ENCODE results near the gene RHBDD1. TPM values are rescaled to one million over a fixed set of nuclear protein-coding genes. Genes with fewer than 3 reads are reported as not detected.

Gene RHBDD1
- total RNA-seq, 1 donor from 2014 or later: 30.0 TPM

GRCh38 chr2:226902041-226902966 lies 66.5 kb downstream of the RHBDD1 start:
- peaks cover 44% of the 10 kb centered on the region for H3K4me1 Mint-ChIP-seq (ENCODE audit: low read depth)
- H3K36me3 Mint-ChIP-seq (ENCODE audit: low read depth): peaks cover 3% of the 10 kb centered on the region
- no peak overlapping the region for H3K4me3 Mint-ChIP-seq (ENCODE audit: unreplicated experiment)
- H3K27ac Mint-ChIP-seq (ENCODE audit: unreplicated experiment): peak overlapping the region; percentile 24
- no peak for DNase-seq (ENCODE audit: low spot score)
- no peaks in the 10 kb centered on the region for H3K9me3 Mint-ChIP-seq (ENCODE audit: low read depth)
- H3K27me3 Mint-ChIP-seq (ENCODE audit: low read depth): no peaks in the 10 kb centered on the region
- TF ChIP-seq CTCF (IDR thresholded peaks at IDR 0.05): no peak

GRCh38 chr2:226903179-226903578 lies 67.3 kb downstream of the RHBDD1 start:
- peak overlapping the region; percentile 93 for H3K27ac Mint-ChIP-seq (ENCODE audit: unreplicated experiment)
- no peak overlapping the region for H3K4me3 Mint-ChIP-seq (ENCODE audit: unreplicated experiment)
- no peak for DNase-seq (ENCODE audit: low spot score)
- H3K4me1 Mint-ChIP-seq (ENCODE audit: low read depth): peaks cover 47% of the 10 kb centered on the region
- H3K9me3 Mint-ChIP-seq (ENCODE audit: low read depth): no peaks in the 10 kb centered on the region
- no peaks in the 10 kb centered on the region for H3K27me3 Mint-ChIP-seq (ENCODE audit: low read depth)
- H3K36me3 Mint-ChIP-seq (ENCODE audit: low read depth): peaks cover 1% of the 10 kb centered on the region
- no peak for TF ChIP-seq CTCF (IDR thresholded peaks at IDR 0.05)

GRCh38 chr2:226904592-226904991 lies 68.7 kb downstream of the RHBDD1 start:
- H3K4me3 Mint-ChIP-seq (ENCODE audit: unreplicated experiment): no peak overlapping the region
- peaks cover 1% of the 10 kb centered on the region for H3K36me3 Mint-ChIP-seq (ENCODE audit: low read depth)
- H3K9me3 Mint-ChIP-seq (ENCODE audit: low read depth): no peaks in the 10 kb centered on the region
- no peaks in the 10 kb centered on the region for H3K27me3 Mint-ChIP-seq (ENCODE audit: low read depth)
- DNase-seq (ENCODE audit: low spot score): no peak
- TF ChIP-seq CTCF (IDR thresholded peaks at IDR 0.05): no peak
- peaks cover 61% of the 10 kb centered on the region for H3K4me1 Mint-ChIP-seq (ENCODE audit: low read depth)
- H3K27ac Mint-ChIP-seq (ENCODE audit: unreplicated experiment): peak overlapping the region; percentile 46

GRCh38 chr2:226905718-226906117 lies 69.9 kb downstream of the RHBDD1 start:
- no peak overlapping the region for H3K4me3 Mint-ChIP-seq (ENCODE audit: unreplicated experiment)
- no peak overlapping the region for H3K27ac Mint-ChIP-seq (ENCODE audit: unreplicated experiment)
- peaks cover 63% of the 10 kb centered on the region for H3K4me1 Mint-ChIP-seq (ENCODE audit: low read depth)
- H3K36me3 Mint-ChIP-seq (ENCODE audit: low read depth): peaks cover 1% of the 10 kb centered on the region
- no peak for DNase-seq (ENCODE audit: low spot score)
- H3K9me3 Mint-ChIP-seq (ENCODE audit: low read depth): no peaks in the 10 kb centered on the region
- no peak for TF ChIP-seq CTCF (IDR thresholded peaks at IDR 0.05)
- H3K27me3 Mint-ChIP-seq (ENCODE audit: low read depth): no peaks in the 10 kb centered on the region

- Mint-ChIP-seq H3K4me1 (ENCODE audit: low read depth) (peaks cover 63% of the 10 kb centered on the region), H3K4me3 (ENCODE audit: unreplicated experiment) (no peak overlapping the region), H3K27me3 (ENCODE audit: low read depth) (no peaks in the 10 kb centered on the region), H3K27ac (ENCODE audit: unreplicated experiment) (no peak overlapping the region), H3K9me3 (ENCODE audit: low read depth) (no peaks in the 10 kb centered on the region), H3K36me3 (ENCODE audit: low read depth) (peaks cover 1% of the 10 kb centered on the region)
- TF ChIP-seq CTCF (IDR thresholded peaks at IDR 0.05): no peak
- no peak for DNase-seq (ENCODE audit: low spot score)
Observed at GRCh38 chr2:226906163-226906693, 70.4 kb downstream of the RHBDD1 start.

All from chondrocyte (in vitro differentiated cells).